DMS53 treated with DMSO at 0.1 percent for 48 hours (cell line): ENCODE results near the gene RPS19BP1.

Experiments used
- DNase-seq: peaks from one replicate; lab custom pipeline; 2025; ENCODE audit not compliant: unreplicated experiment; lab: John Stamatoyannopoulos, UW

The RPS19BP1 gene, protein sequence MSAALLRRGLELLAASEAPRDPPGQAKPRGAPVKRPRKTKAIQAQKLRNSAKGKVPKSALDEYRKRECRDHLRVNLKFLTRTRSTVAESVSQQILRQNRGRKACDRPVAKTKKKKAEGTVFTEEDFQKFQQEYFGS

GRCh38 chr22:39532215-39533073 lies at the start of gene RPS19BP1:
TSS of gene RPS19BP1 (minus strand) at chr22:39532748. CDS start at chr22:39532738, 10 bp downstream.
- DNase-seq: peak; percentile 96

DNA sequence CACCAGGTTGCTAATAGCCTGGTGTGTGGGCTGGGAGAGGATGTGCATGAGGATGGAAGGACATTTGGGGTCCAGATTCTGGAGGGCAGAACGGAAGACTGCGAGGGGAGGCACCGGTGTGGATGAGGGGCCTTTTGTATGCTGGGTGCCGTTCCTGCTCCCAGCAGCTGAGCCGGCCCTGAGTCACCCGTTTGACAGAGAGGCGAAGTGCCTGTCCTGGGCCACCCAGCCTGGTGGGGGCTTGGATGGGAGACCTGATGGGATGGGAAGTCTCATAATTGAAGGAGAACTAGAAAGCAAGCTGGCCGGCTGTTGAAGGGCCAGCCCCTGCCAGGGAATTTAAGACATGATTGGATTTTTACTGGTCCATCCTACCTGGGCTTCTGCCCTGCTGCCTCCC lies 48.8 kb upstream of the RPS19BP1 start:
- DNase-seq: no peak

DNA sequence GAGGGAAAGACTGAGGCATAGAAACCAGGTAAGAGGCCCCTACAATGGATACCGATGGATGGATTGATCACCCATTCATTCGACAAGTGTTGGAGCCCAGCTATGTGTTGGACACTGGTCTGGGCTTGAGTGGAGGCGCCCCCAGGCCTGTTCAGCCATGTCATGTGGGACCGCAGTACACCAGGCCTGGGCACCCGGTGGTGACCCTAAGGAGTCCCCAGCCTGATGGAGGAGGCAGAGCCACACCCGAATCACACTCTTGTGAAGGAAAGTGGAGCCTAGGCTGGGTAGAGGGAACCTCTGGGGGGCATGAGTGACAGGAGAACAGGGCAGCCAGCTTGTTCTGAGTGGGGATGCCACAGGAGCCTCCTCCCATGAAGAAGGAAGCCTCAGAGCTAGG lies 48.2 kb upstream of the RPS19BP1 start:
- no peak for DNase-seq

DNA sequence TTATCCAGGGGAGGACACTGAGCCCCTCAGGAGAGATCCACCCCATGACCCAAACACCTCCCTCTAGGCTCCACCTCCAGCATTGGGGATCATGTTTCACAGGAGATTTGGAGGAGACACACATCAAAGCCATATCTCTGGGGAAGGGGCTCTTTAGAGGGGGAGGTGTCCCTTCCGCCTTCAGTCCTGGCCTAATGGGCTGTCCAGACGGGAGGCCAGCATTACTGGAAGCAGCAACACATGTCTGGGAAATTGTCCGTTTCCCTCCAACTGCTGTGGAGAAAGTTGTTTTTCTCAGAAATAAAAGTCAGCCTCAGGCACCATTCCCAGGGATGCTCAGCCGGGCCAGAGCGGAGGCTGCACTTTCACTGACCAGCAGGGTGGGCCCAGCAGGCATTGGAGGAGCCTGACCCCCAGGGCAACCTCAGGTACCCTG lies 47.5 kb upstream of the RPS19BP1 start:
- no peak for DNase-seq

DNA sequence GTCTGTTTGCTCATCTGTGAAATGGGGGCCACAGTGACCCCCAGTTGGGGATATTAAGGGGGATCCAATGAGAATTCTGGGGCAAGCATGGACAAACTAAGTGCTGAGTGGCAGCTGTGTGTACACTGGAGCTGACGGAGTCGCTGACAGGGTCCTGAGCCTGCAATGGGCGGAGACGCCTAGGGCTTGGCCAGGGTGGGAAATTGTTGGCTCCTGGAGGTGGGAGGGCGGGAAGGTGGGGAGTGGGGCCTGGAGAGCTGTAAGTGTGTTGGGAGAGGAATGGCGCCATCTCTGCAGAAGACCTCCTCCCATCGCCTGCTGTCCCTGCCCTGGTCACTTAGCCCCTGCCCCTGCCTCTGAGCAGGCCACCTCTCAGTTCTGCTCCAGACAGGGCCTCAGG lies 45.4 kb upstream of the RPS19BP1 start:
- DNase-seq: no peak

- no peak for DNase-seq
These were observed 44.8 kb upstream of the RPS19BP1 start for GRCh38 chr22:39577366-39577765.

DNA sequence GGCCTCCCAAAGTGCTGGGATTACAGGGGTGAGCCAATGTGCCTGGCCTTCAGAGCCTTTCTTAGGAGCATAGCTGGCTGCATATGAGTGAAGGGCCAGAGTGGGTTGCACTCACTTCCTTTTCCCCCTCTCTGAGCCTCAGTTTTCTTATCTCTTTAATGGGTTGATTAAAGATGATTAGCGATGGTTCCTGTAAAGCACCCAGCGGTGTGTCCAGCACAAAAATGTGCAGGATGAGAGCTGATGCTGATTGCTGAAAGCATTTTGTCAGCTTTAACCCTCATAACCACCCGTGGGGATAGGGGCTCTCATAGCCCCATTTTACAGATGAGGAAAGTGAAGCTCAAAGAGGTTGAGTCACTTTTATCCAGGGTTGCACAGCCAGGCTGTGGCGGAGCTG lies 43.5 kb upstream of the RPS19BP1 start:
- DNase-seq: no peak

DNA sequence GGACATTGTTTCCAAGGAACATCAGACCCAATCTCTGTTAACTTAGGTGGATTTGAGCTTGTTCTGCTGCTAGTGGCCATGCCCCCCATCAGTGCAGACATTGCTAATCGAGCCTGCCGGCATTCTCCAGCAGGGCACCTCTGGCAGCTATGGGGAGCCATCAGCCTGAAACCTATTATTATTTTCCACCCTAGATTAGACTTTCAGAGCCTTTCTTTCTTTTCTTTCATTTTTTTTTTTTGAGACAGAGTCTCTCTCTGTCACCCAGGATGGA lies 42.9 kb upstream of the RPS19BP1 start:
- no peak for DNase-seq

GRCh38 chr22:39574779-39575551 lies 42.4 kb upstream of the RPS19BP1 start:
- DNase-seq: no peak

DNA sequence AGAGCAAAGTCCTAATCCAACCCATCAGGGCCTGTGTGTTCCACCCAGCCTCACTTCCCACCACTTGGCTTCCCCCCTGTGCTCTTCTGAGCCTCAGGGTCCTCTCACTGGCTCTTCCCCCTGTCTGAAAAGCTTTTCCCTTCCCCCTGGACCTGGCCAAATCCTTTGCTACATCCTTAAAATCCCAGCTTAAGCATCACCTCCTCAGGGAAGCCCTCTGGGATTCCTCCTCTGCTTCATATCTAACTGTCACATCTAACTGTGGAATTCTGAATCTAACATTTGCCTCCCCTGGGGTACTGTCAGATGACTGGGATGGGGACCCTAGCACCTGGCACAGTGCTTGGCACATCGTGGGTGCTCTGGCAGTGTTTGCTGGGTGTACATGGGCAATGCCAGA lies 39.0 kb upstream of the RPS19BP1 start:
- DNase-seq: no peak

GRCh38 chr22:39570665-39571064 lies 38.1 kb upstream of the RPS19BP1 start, which contains the start of gene CACNA1I:
TSS of gene CACNA1I (plus strand) at chr22:39570753. CDS start at chr22:39570753, 0 bp downstream.
- DNase-seq: no peak

- DNase-seq: no peak
These were observed 37.7 kb upstream of the RPS19BP1 start for GRCh38 chr22:39570226-39570625.

- DNase-seq: no peak
These were observed 36.5 kb upstream of the RPS19BP1 start for GRCh38 chr22:39569066-39569465.

DNA sequence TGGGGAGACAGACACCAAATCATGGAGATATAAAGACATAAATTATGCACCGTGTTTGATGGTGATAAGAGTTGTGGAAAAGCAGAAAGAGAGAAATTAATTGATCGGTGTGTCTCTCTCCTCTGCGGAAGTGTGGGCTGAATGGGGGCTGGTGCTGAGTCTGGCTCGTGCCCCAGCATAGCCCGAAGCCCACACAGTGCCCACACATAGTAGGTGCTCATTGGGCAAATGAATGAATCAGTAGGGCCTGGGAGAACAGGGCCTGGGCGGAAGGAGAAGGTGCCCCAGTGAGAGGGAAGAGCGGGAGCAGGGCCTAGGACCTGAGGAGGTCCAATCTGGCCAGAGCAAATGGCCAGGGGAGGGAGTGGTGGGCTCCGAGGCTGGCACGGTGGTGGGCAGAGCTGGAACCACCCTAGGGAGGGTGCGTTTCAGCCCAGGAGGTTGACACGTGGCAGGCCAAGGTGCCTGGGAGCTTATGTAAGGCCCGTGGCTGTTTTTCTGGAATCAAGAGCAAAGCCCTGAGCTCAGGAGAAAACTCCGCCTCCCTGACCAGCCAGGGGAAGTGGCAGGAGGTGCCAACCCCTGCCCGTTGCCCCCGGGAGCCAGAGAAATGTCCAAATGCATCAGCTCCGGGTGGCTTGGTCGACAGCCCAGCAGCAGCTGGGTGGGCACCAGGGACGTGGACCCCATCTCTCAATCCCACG lies 35.9 kb upstream of the RPS19BP1 start:
- DNase-seq: no peak

DNA sequence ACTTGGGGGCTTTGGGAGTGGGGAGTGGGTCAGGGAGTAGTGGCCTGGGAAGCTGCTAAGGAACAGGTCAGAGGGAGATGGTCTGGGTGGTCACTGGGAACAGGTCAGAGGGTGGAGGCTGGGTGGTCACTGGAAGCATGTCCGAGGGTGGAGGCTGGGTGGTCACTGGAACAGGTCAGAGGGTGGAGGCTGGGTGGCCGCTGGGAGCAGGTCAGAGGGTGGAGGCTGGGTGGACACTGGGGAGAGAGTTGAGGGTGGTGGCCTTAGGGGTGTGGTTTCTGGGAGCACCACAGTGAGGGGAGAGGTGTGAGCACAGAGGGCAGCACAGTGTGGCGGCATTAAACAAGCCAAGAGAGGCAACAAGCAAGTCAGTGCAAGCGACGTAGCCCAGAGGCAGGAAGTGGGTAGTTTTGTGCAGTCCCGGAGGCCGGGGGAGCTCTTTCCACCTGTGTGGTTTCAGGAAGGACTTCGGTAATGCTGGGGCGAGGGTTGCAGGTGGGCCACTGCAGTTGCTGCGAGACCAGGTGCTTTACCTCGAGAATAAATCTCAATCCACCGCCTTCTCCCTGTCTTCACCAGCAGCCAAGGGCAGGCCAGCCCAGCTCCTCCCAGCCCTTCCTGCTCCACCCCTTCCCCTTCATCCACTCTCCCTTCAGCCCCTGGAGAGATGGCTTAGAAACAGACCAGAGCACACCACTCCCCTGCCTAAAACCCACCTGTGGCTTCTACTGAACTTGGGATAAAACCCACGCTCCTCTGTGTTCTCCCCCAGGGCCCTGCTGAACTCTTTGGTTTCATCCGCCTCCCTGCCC lies 34.8 kb upstream of the RPS19BP1 start:
- DNase-seq: no peak

DNA sequence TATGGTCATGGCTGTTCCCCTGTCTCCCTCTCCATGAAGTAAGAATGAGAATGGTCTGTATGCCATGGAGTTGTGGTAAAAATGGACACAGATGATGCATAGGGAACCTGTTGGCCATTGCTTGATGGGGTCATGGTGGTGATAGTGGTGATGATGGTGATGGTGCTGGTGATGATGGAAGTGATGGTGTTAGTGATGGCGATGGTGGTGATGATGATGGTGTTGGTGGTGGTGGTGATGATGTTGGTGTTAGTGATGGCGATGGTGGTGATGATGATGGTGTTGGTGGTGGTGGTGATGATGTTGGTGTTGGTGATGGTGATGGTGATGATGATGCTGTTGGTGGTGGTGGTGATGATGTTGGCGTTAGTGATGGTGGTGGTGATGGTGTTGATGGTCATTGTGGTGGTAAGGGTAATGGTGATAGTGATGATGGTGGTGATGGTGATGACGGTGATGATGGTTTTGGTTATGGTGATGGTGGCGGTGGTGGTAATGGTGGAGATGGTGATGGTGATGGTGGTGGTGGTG lies 32.9 kb upstream of the RPS19BP1 start:
- no peak for DNase-seq

- no peak for DNase-seq
These were observed 31.3 kb upstream of the RPS19BP1 start for GRCh38 chr22:39563571-39564428.

DNA sequence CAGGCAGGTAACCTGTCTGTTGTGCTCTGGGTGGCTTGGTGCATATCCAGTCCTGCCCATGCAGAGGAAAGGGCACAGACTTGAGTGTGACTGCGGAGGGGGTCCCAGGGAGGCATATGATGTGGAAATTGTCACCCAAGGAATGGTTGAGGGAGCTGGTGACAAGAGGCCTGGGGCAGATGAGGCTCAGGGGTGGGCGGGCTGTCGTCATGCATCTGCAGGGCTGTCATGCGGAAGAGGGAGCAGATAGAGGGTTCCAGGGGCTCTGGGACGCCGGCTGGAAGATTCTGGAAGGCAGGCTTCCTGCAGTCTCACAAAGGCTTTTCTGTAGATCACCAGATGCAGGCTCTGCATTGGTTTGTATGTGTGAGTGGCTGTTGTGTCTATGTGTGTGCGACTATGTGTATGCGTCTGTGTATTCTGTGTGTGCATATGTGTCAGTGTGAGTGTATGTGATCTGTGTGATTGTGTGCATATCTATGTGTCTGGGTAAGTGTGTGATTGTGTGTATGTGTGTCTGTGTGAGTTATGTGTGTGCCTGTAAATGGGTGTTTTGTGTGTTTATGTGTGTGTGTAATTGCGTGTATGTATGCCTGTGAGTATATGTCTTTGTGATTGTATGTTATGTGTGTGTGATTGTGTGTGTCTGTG lies 30.4 kb upstream of the RPS19BP1 start:
- no peak for DNase-seq

DNA sequence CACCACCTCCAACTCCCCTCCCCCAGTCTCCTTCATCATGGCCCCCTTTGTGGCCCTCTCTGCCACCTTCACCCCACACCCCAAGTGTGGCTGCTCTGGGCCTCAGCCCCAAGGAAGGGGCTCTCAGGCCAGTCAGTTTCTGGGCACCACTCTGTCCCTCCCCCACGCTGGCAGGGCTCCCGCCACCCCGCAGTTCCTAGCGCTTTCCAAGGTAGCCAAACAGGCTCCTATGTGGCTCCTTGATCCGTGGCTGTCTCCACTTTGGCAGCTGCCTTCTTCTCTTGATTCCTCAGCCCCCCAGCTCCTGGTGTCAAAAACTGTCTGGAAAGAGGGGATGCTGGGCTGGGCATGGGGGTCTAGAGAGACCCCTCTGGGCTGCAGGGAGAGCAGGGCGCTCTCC lies 27.6 kb upstream of the RPS19BP1 start:
- no peak for DNase-seq
